Right lobe of liver (tissue), 6 donors: ENCODE results near the gene ACBD6. TPM values are rescaled to one million over a fixed set of nuclear protein-coding genes. Genes with fewer than 3 reads are reported as not detected.
"Not testable (repeated sequence)": the region's sequence is repeated elsewhere in the genome, so short reads cannot be mapped to it uniquely, and the experiment has no call there.

ENCODE experiments used
- ATAC-seq, 4 donors: fragments of 200-7000 bp; cut with Tn5 transposase; one replicate each; pipeline ENCODE4 v1.9.1; 2020; ENCODE audit warnings: mild to moderate bottlenecking in 4 of 4, moderate library complexity in 4 of 4
- DNase-seq, 3 donors: peaks; one replicate each; pipeline ENCODE4 v3.0.0-alpha.2; 2020
- H3K27ac ChIP-seq, 3 donors: fragments of 200-600 bp; one replicate each; pipeline ENCODE4 v1.8.0; 2022
- H3K27me3 ChIP-seq, 2 donors: fragments of 200-600 bp; one replicate each; pipeline ENCODE4 v1.8.0; 2022
- H3K36me3 ChIP-seq, 4 donors: fragments of 200-600 bp; sonication (generic) in 1 of 4; one replicate each; pipeline versions ENCODE4 v1.5.1 to v1.8.0; 2017 to 2022; ENCODE audit warnings: control low read depth in 1 of 4
- H3K4me1 ChIP-seq, 4 donors: fragments of 200-600 bp; sonication (generic) in 1 of 4; one replicate each; pipeline versions ENCODE4 v1.5.1 to v1.8.0; 2017 to 2022; ENCODE audit warnings: control low read depth in 1 of 4
- H3K4me3 ChIP-seq, 3 donors: fragments of 200-600 bp; one replicate each; pipeline ENCODE4 v1.8.0; 2022
- H3K9me3 ChIP-seq, 4 donors: fragments of 200-600 bp; sonication (generic) in 1 of 4; one replicate each; pipeline versions ENCODE4 v1.5.1 to v1.8.0; 2017 to 2022; ENCODE audit warnings: control low read depth in 1 of 4
- POLR2A ChIP-seq: fragments of 450-650 bp; IDR thresholded peaks from one replicate; pipeline ENCODE4 v1.6.1; 2017; ENCODE audit warnings: antibody characterized with exemption, mild to moderate bottlenecking
- WGBS: methylation state at CpG from one replicate; pipeline ENCODE4 v1.1.6; 2018; ENCODE audit warnings: low coverage, low lambda C conversion rate; ENCODE audit not compliant: insufficient coverage; ENCODE audit errors: missing lambda C conversion rate; 5-methylcytosine and 5-hydroxymethylcytosine counted together
- intact Hi-C, 2 donors: fragments of 100-400 bp; cut with DNase I; formaldehyde crosslinking; loops; one replicate each; pipeline versions ENCODE4 v1.11.2 to v1.14.1; 2022
- total RNA-seq, 6 experiments: library from RNA; depleted of rRNA in 2 of 6; stranded (reverse); fragments of >200 nt in 2 of 6; fragmentation: NEBNext Ultra II Directional in 3 of 6; extraction: Animal tissue kit (Norgen Biotek cat#: 25700) in 3 of 6; gene quantifications; one replicate each; pipeline versions ENCODE4 v1.1.0 to v1.2.4, GENCODE V29; 2016 to 2023
- TF ChIP-seq, protein P1 (sequence below), 4 donors: fragments of 200-600 bp in 3 of 4; fragments of 450-650 bp in 1 of 4; IDR thresholded peaks; one replicate each; pipeline versions ENCODE4 v1.5.1 to v1.8.0; 2016 to 2022; ENCODE audit warnings: antibody characterized with exemption in 4 of 4, mild to moderate bottlenecking in 2 of 4
- donor health status: DM: no; HTN: yes; CAD: no.
- donor health status: DM: no; HTN: no; CAD: no.
- donor health status: DM: no; HTN: no; CAD: no.
- donor health status: DM: no; HTN: yes; CAD: no.
- donor health status: DM: no; HTN: yes; CAD: no.

ACBD6 gene
- total RNA-seq, 6 experiments from 2014 or later, result 9.5 to 18.9 (median 11.5) TPM

- no peak overlapping the region for H3K4me3 ChIP-seq
- 98% methylated on average over 3 of the region's 3 CpGs for WGBS
- DNase-seq (no peak), ATAC-seq (no peak)
- intact Hi-C loops, result no loop called here
- no peaks in the 10 kb centered on the region for H3K4me1 ChIP-seq
- H3K27ac ChIP-seq, result no peak overlapping the region
- H3K36me3 ChIP-seq, result no peaks in the 10 kb centered on the region
- H3K27me3 ChIP-seq, result no peaks in the 10 kb centered on the region
- H3K9me3 ChIP-seq, result no peaks in the 10 kb centered on the region
- no peak for TF ChIP-seq POLR2A
- TF ChIP-seq, protein P1, sequence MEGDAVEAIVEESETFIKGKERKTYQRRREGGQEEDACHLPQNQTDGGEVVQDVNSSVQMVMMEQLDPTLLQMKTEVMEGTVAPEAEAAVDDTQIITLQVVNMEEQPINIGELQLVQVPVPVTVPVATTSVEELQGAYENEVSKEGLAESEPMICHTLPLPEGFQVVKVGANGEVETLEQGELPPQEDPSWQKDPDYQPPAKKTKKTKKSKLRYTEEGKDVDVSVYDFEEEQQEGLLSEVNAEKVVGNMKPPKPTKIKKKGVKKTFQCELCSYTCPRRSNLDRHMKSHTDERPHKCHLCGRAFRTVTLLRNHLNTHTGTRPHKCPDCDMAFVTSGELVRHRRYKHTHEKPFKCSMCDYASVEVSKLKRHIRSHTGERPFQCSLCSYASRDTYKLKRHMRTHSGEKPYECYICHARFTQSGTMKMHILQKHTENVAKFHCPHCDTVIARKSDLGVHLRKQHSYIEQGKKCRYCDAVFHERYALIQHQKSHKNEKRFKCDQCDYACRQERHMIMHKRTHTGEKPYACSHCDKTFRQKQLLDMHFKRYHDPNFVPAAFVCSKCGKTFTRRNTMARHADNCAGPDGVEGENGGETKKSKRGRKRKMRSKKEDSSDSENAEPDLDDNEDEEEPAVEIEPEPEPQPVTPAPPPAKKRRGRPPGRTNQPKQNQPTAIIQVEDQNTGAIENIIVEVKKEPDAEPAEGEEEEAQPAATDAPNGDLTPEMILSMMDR (IDR thresholded peaks at IDR 0.05), result no peak
Measured at GRCh38 chr1:180424848-180425457, 77.4 kb downstream of the ACBD6 start.

DNA sequence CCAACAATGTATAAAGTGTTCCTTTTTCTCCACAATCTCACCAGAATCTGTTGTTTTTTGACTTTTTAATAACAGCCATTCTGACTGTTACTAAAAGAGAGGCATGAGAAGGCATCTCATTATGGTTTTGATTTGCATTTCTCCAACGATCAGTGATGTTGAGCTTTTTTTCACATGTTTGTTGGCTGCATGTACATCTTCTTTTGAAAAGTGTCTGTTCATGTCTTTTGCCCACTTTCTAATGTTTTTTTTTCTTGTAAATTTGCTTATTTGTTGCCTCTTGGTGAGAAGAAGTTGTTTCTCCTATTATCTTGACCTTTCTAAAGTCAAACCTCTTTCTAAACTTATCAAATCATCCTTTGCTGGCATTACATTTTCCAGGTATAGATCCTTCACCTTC, 80.8 kb downstream of the ACBD6 start:
- 90% methylated on average over 1 of the region's 1 CpG for WGBS
- H3K9me3 ChIP-seq, result no peaks in the 10 kb centered on the region
- DNase-seq (no peak), ATAC-seq (no peak)
- intact Hi-C loops, result no loop called here
- H3K4me1 ChIP-seq, result no peaks in the 10 kb centered on the region
- TF ChIP-seq POLR2A, result no peak
- TF ChIP-seq, protein P1 (IDR thresholded peaks at IDR 0.05), result no peak
- no peaks in the 10 kb centered on the region for H3K36me3 ChIP-seq
- H3K27me3 ChIP-seq, result no peaks in the 10 kb centered on the region
- no peak overlapping the region for H3K27ac ChIP-seq
- H3K4me3 ChIP-seq, result no peak overlapping the region

DNA sequence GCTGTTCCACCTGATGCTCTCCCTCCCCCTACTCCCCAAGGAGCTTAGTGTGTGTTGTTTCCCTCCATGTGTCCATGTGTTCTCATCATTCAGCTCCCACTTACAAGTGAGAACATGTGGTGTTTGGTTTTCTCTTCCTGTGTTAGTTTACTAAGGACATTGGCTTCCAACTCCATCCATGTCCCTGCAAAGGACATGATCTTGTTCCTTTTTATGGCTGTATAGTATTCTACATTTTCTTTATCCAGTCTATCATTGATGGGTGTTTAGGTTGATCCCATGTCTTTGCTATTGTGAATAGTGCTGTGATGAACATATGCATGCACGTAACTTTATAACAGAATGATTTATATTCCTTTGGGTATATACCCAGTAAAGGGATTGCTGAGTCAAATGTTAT, 81.2 kb downstream of the ACBD6 start:
- WGBS, result 100% methylated on average over 1 of the region's 1 CpG
- DNase-seq, intact Hi-C loops: not testable (repeated sequence)

GRCh38 chr1:180415985-180416633, 86.3 kb downstream of the ACBD6 start:
- TF ChIP-seq, protein P1 (IDR thresholded peaks at IDR 0.05), result peak; percentile 67 to 73 (median 70)
- no peak for TF ChIP-seq POLR2A
- Histone ChIP-seq H3K27me3 (no peaks in the 10 kb centered on the region), H3K4me1 (no peaks in the 10 kb centered on the region), H3K36me3 (no peaks in the 10 kb centered on the region), H3K9me3 (no peaks in the 10 kb centered on the region), H3K27ac (no peak overlapping the region), H3K4me3 (no peak overlapping the region)
- DNase-seq (no peak), ATAC-seq (peak; percentile 56 to 69 (median 64))
- intact Hi-C loops, result loop anchor here (5.0 to 10.0 kb wide), 2 partner anchors 161 to 164 kb away; no protein-coding TSS in a partner anchor
- 24% methylated on average over 2 of the region's 2 CpGs for WGBS

More for the DNA sequence above, 81.2 kb downstream of the ACBD6 start:
- not testable (repeated sequence) for H3K4me1 ChIP-seq, H3K27ac ChIP-seq, H3K4me3 ChIP-seq, H3K9me3 ChIP-seq, ATAC-seq, H3K27me3 ChIP-seq, H3K36me3 ChIP-seq

GRCh38 chr1:180415236-180415848, 87.0 kb downstream of the ACBD6 start:
- no peaks in the 10 kb centered on the region for H3K36me3 ChIP-seq

More at GRCh38 chr1:180415236-180415848, 87.0 kb downstream of the ACBD6 start:
- ATAC-seq (peak in 1 of 4 donors; percentile 36), DNase-seq (no peak)
- no peaks in the 10 kb centered on the region for H3K27me3 ChIP-seq
- 89% methylated on average over 8 of the region's 8 CpGs for WGBS
- intact Hi-C loops, result loop anchor here (5.0 to 10.0 kb wide), 2 partner anchors 161 to 163 kb away; no protein-coding TSS in a partner anchor
- no peaks in the 10 kb centered on the region for H3K9me3 ChIP-seq
- TF ChIP-seq POLR2A, result no peak
- TF ChIP-seq, protein P1 (IDR thresholded peaks at IDR 0.05), result no peak
- H3K4me1 ChIP-seq, result no peaks in the 10 kb centered on the region
- no peak overlapping the region for H3K4me3 ChIP-seq
- no peak overlapping the region for H3K27ac ChIP-seq
